A673 (cell line): Measurements from ENCODE around the gene RXRA.

Experiments
- CTCF ChIP-seq: fragments of 300-800, 200-600 bp; sonication (generic); conservative IDR thresholded peaks from 2 replicates; pipeline ENCODE4 v1.5.1; 2017; ENCODE audit warnings: low read depth, mild to moderate bottlenecking, antibody characterized with exemption, low read length, moderate library complexity, mixed read lengths
- EZH2 ChIP-seq: fragments of 200-600 bp; sonication (generic); IDR thresholded peaks from 2 replicates; pipeline ENCODE4 v1.6.1; 2017; ENCODE audit warnings: borderline replicate concordance, low read depth, mild to moderate bottlenecking, mixed read lengths, antibody characterized with exemption, low read length; ENCODE audit not compliant: poor library complexity, severe bottlenecking

- TF ChIP-seq CTCF (no peak), EZH2 (no peak)
Measured at GRCh38 chr9:134425401-134425800, 99.1 kb downstream of the RXRA start.
